ENCODE measurements around the gene KAT14. TPM values are rescaled to one million over a fixed set of nuclear protein-coding genes. Genes with fewer than 3 reads are reported as not detected.
"Not testable (repeated sequence)": the region's sequence is repeated elsewhere in the genome, so short reads cannot be mapped to it uniquely, and the experiment has no call there.

Gene KAT14
- total RNA-seq, 6 donors from 2014 or later: 7.3 to 13.8 (median 12.8) TPM

- TF ChIP-seq POLR2AphosphoS5 (IDR thresholded peaks at IDR 0.05) (no peak), POLR2A (IDR thresholded peaks at IDR 0.05) (no peak), EP300 (IDR thresholded peaks at IDR 0.05) (no peak)
- TF ChIP-seq, protein P1, sequence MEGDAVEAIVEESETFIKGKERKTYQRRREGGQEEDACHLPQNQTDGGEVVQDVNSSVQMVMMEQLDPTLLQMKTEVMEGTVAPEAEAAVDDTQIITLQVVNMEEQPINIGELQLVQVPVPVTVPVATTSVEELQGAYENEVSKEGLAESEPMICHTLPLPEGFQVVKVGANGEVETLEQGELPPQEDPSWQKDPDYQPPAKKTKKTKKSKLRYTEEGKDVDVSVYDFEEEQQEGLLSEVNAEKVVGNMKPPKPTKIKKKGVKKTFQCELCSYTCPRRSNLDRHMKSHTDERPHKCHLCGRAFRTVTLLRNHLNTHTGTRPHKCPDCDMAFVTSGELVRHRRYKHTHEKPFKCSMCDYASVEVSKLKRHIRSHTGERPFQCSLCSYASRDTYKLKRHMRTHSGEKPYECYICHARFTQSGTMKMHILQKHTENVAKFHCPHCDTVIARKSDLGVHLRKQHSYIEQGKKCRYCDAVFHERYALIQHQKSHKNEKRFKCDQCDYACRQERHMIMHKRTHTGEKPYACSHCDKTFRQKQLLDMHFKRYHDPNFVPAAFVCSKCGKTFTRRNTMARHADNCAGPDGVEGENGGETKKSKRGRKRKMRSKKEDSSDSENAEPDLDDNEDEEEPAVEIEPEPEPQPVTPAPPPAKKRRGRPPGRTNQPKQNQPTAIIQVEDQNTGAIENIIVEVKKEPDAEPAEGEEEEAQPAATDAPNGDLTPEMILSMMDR (IDR thresholded peaks at IDR 0.05): no peak
- Histone ChIP-seq H3K4me3 (no peak overlapping the region), H3K27ac (no peak overlapping the region), H3K36me3 (peaks cover 15 to 34% (median 20%) of the 10 kb centered on the region in 4 donors), H3K27me3 (no peaks in the 10 kb centered on the region), H3K4me1 (no peaks in the 10 kb centered on the region), H3K9me3 (no peaks in the 10 kb centered on the region)
- WGBS, 2 donors: 75 to 86% methylated on average over 1 of the region's 1 CpG
- ATAC-seq (ENCODE audit: low FRiP score in 2 of 2): no peak
- DNase-seq: no peak
These were observed 53.6 kb downstream of the KAT14 start for GRCh38 chr20:18191306-18191705.

DNA sequence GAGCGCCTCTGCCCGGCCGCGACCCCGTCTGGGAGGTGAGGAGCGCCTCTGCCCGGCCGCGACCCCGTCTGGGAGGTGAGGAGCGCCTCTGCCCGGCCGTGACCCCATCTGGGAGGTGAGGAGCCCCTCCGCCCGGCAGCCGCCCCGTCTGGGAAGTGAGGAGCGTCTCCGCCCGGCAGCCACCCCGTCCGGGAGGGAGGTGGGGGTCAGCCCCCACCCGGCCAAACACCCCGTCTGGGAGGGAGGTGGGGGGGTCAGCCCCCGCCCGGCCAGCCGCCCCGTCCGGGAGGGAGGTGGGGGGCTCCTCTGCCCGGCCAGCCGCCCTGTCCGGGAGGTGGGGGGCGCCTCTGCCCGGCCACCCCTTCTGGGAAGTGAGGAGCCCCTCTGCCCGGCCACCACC is 56.8 kb downstream of the KAT14 start:
- WGBS, 2 donors: 83 to 99% methylated on average over 1 to 24 of the region's 35 CpGs
- not testable (repeated sequence) for H3K27ac ChIP-seq; H3K9me3 ChIP-seq; H3K4me1 ChIP-seq; ATAC-seq (ENCODE audit: low FRiP score in 2 of 2); H3K4me3 ChIP-seq; H3K36me3 ChIP-seq; H3K27me3 ChIP-seq
- peak in 1 of 2 donors; percentile 66 for DNase-seq

GRCh38 chr20:18195931-18196330 is 58.3 kb downstream of the KAT14 start:
- Histone ChIP-seq H3K4me3 (no peak overlapping the region), H3K27me3 (no peaks in the 10 kb centered on the region), H3K27ac (no peak overlapping the region), H3K36me3 (no peaks in the 10 kb centered on the region), H3K9me3 (no peaks in the 10 kb centered on the region), H3K4me1 (no peaks in the 10 kb centered on the region)
- DNase-seq: no peak
- no peak for ATAC-seq (ENCODE audit: low FRiP score in 2 of 2)
- 85 to 89% methylated on average over 3 of the region's 3 CpGs for WGBS, 2 donors
- TF ChIP-seq POLR2AphosphoS5 (IDR thresholded peaks at IDR 0.05) (no peak), EP300 (IDR thresholded peaks at IDR 0.05) (no peak), POLR2A (IDR thresholded peaks at IDR 0.05) (no peak)
- TF ChIP-seq, protein P1 (IDR thresholded peaks at IDR 0.05): no peak

DNA sequence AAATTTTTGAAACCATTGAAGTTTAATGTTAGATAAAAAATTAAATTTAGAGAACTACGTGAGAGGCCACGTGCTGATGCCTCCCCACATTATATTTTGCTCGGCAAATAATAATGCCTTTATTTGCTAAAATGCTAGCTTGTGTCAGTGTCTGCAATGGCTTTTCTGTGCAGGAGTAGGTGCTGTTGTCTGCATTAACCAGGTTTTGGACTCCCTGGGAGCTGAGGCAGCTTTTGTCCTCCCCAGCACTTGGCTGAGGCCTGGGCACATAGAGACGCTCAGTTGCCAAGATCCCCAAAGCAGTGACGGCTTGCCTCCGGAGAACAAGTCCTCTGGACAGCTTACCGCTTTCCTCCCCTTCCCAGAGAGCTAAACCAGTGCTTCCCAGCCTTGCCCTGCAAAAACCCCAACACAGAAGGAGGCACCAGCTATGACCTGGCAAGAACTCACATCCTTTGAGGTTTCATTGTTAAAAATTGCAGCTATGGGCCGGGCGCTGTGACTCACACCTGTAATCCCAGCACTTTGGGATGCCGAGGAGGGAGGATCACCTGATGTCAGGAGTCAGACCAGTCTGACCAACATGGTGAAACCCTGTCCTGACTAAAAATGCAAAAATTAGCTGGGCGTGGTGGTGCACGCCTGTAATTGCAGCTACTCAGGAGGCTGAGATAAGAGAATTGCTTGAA is 59.9 kb downstream of the KAT14 start:
- H3K27me3 ChIP-seq: no peaks in the 10 kb centered on the region
- no peak for TF ChIP-seq POLR2A (IDR thresholded peaks at IDR 0.05)
- TF ChIP-seq, protein P1 (IDR thresholded peaks at IDR 0.05): no peak
- no peak for TF ChIP-seq EP300 (IDR thresholded peaks at IDR 0.05)
- TF ChIP-seq POLR2AphosphoS5 (IDR thresholded peaks at IDR 0.05): no peak
- no peaks in the 10 kb centered on the region for H3K4me1 ChIP-seq
- no peak for ATAC-seq (ENCODE audit: low FRiP score in 2 of 2)
- no peaks in the 10 kb centered on the region for H3K36me3 ChIP-seq
- H3K4me3 ChIP-seq: no peak overlapping the region
- 95 to 96% methylated on average over 11 to 12 of the region's 12 CpGs for WGBS, 2 donors
- no peaks in the 10 kb centered on the region for H3K9me3 ChIP-seq
- no peak overlapping the region for H3K27ac ChIP-seq
- DNase-seq: no peak

DNA sequence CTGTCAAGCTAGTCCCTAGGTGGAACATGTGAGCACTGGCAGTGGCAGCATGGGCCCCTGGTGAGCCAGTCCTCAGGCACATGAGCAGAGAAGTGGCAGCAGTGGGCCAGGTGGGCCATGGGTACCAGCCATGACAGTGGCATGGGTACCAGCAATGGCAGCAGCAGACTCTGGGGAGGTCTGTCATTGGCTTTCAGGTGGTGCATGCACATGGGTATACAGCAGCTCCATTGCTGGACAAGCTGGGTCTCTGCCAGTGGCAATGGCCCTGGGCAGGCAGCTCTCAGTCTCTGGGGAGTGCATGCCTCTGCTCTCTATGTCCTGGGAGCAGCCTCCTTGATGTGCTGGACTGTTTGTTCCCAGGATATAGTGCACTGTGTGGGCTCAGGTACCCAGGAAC is 65.3 kb downstream of the KAT14 start:
- peak in 1 of 2 donors; percentile 34 for ATAC-seq (ENCODE audit: low FRiP score in 2 of 2)

DNA sequence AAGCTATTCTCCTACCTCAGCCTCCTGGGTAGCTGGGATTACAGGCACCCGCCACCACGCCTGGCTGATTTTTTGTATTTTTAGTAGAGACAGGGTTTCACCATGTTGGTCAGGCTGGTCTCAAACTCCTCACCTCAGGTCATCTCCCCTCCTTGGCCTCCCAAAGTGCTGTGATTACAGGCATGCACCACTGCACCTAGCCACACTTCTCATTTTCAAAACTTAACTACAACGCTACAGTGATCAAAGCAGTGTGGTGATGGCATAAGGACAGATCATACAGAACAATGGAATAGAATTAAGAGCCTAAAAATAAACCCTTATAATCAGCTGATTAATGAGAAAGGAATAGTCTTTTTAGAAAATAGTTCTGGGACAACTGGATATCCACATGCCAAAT is 66.0 kb downstream of the KAT14 start:
- not testable (repeated sequence) for H3K36me3 ChIP-seq; H3K4me1 ChIP-seq; ATAC-seq (ENCODE audit: low FRiP score in 2 of 2); H3K27ac ChIP-seq; H3K27me3 ChIP-seq; DNase-seq; H3K4me3 ChIP-seq; H3K9me3 ChIP-seq
- WGBS, 2 donors: 64 to 86% methylated on average over 3 of the region's 3 CpGs

More for the DNA sequence above, 65.3 kb downstream of the KAT14 start:
- no peak for TF ChIP-seq POLR2AphosphoS5 (IDR thresholded peaks at IDR 0.05)
- TF ChIP-seq EP300 (IDR thresholded peaks at IDR 0.05): no peak
- TF ChIP-seq, protein P1 (IDR thresholded peaks at IDR 0.05): no peak
- no peak for TF ChIP-seq POLR2A (IDR thresholded peaks at IDR 0.05)
- no peak for DNase-seq
- Histone ChIP-seq H3K36me3 (no peaks in the 10 kb centered on the region), H3K27ac (no peak overlapping the region), H3K4me1 (no peaks in the 10 kb centered on the region), H3K27me3 (no peaks in the 10 kb centered on the region), H3K4me3 (no peak overlapping the region), H3K9me3 (no peaks in the 10 kb centered on the region)
